K562 treated with DMSO at 1 percent for 12 hours (cell line): ENCODE measurements around the gene OR5B12. TPM values are rescaled to one million over a fixed set of nuclear protein-coding genes. Genes with fewer than 3 reads are reported as not detected.

Experiments
- total RNA-seq: library from RNA; unstranded; fragments of 300-600 nt; gene quantifications from 2 replicates; pipeline ENCODE4 v1.2.3, GENCODE V29; 2022; ENCODE audit not compliant: insufficient read depth

Gene OR5B12
- not detected in 2 replicates for total RNA-seq

GRCh38 chr11:58442136-58442535, at the start of gene OR5B12:
OR5B12 (minus strand) TSS chr11:58442236; CDS start chr11:58440151, 2,085 bp downstream.

GRCh38 chr11:58428021-58428420, 14.0 kb downstream of the OR5B12 start, which contains the start of gene OR5B2:
OR5B2 (minus strand) TSS chr11:58428121; CDS start chr11:58423261, 4,860 bp downstream.

DNA sequence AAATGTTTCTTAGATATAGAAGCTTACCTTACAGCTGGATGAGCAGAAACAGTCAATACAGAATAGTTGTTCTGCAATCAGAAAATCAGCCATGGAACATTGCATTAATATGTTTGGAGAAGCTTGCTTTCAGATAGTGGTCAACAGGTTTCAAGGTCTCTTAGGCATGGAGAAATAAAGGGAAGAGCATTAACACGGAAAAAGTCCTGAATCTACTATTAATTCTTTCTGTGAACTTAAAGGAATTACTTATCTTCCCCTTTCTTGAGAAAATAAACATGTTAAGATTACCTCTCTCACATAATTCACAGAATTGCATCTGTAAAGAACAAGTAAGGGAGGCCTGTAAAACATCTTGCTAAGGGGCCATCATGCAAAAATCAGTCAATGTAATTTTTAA, 35.3 kb downstream of the OR5B12 start, which contains the start of gene OR5B3:
Gene OR5B3 (minus strand): TSS at position 101 of the 400 bp plus-strand sequence. CDS start 3,465 bp downstream, outside the sequence.

Other genes with a start within 250 kb of the OR5B12 start
- gene OR1S2, start 238.1 kb downstream of the OR5B12 start, total RNA-seq = not detected in 2 replicates
- not detected in 2 replicates for gene OR1S1, start 229.5 kb downstream of the OR5B12 start, total RNA-seq
- gene OR10Q1, start 213.3 kb downstream of the OR5B12 start, total RNA-seq = not detected in 2 replicates
- gene OR10W1, start 174.0 kb downstream of the OR5B12 start, total RNA-seq = not detected in 2 replicates
- gene OR5B17, start 83.2 kb downstream of the OR5B12 start, total RNA-seq = not detected in 2 replicates
- not detected in 2 replicates for gene OR5B3, start 35.4 kb downstream of the OR5B12 start, total RNA-seq
- gene OR5B2, start 14.1 kb downstream of the OR5B12 start, total RNA-seq = not detected in 2 replicates
- gene OR5B21, start 65.9 kb upstream of the OR5B12 start, total RNA-seq = not detected in 2 replicates
- 2.0 and 4.3 TPM in 2 replicates for gene LPXN, start 133.6 kb upstream of the OR5B12 start, total RNA-seq
- 11.1 and 32.8 TPM in 2 replicates for gene ZFP91, start 136.8 kb upstream of the OR5B12 start, total RNA-seq
- gene CNTF, start 180.4 kb upstream of the OR5B12 start, total RNA-seq = 1.8 TPM in 1 of 2 replicates, not detected in the other